Neutrophil (primary cell): ENCODE measurements around the gene SCPEP1.
"Not testable (repeated sequence)": the region's sequence is repeated elsewhere in the genome, so short reads cannot be mapped to it uniquely, and the experiment has no call there.

Source experiments
- H3K27ac ChIP-seq: fragments of 200-600 bp; sonication (generic); 2 replicates; pipeline ENCODE4 v1.5.1; 2016; ENCODE audit warnings: mild to moderate bottlenecking, moderate library complexity
- H3K27me3 ChIP-seq: fragments of 200-600 bp; sonication (generic); 2 replicates; pipeline ENCODE4 v1.6.0; 2016; ENCODE audit warnings: mild to moderate bottlenecking
- H3K36me3 ChIP-seq: fragments of 200-600 bp; sonication (generic); 2 replicates; pipeline ENCODE4 v1.5.1; 2017
- H3K4me1 ChIP-seq, 2 experiments: fragments of 200-600 bp in 1 of 2; sonication (generic) in 1 of 2; 1 replicate in 1 of 2; 2 replicates in 1 of 2; pipeline versions ENCODE4 v1.5.1 to v1.6.1; 2013 to 2016; ENCODE audit warnings: low read depth in 1 of 2, low read length in 1 of 2, mild to moderate bottlenecking in 1 of 2, moderate library complexity in 1 of 2; ENCODE audit not compliant: control insufficient read depth in 1 of 2, insufficient read depth in 1 of 2
- H3K4me3 ChIP-seq, 2 experiments: fragments of 200-600 bp in 1 of 2; sonication (generic) in 1 of 2; 1 replicate in 1 of 2; 2 replicates in 1 of 2; pipeline ENCODE4 v1.5.1; 2013 to 2016; ENCODE audit warnings: low read depth in 1 of 2, low read length in 1 of 2, mild to moderate bottlenecking in 1 of 2, moderate library complexity in 1 of 2
- H3K9me3 ChIP-seq: fragments of 200-600 bp; sonication (generic); 2 replicates; pipeline ENCODE4 v1.5.1; 2016
- TF ChIP-seq, protein P1 (sequence below): fragments of 200-600 bp; sonication (generic); IDR thresholded peaks from 2 replicates; pipeline ENCODE4 v1.5.1; 2016; ENCODE audit warnings: antibody characterized with exemption

The SCPEP1 gene

DNA sequence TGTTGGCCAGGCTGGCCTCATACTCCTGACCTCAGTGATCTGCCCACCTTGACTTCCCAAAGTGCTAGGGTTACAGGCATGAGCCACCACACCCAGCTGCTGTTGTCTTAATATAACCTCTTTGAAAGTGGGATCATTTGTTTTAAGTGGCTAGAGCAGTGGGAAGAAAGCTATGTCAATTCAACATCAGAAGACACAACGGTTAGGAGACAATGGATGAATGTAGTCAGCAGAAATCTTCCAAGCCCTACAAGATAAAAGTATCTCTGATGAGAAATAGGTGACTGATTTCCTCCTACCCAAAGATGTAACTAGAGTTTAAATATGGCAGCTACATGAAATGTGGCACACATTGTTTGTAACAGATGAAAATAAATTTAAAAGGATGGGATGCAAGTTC, 44.1 kb upstream of the SCPEP1 start:
- TF ChIP-seq, protein P1, sequence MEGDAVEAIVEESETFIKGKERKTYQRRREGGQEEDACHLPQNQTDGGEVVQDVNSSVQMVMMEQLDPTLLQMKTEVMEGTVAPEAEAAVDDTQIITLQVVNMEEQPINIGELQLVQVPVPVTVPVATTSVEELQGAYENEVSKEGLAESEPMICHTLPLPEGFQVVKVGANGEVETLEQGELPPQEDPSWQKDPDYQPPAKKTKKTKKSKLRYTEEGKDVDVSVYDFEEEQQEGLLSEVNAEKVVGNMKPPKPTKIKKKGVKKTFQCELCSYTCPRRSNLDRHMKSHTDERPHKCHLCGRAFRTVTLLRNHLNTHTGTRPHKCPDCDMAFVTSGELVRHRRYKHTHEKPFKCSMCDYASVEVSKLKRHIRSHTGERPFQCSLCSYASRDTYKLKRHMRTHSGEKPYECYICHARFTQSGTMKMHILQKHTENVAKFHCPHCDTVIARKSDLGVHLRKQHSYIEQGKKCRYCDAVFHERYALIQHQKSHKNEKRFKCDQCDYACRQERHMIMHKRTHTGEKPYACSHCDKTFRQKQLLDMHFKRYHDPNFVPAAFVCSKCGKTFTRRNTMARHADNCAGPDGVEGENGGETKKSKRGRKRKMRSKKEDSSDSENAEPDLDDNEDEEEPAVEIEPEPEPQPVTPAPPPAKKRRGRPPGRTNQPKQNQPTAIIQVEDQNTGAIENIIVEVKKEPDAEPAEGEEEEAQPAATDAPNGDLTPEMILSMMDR, result no peak
- H3K9me3 ChIP-seq, result no peaks in the 10 kb centered on the region
- H3K27ac ChIP-seq, result no peak overlapping the region
- H3K27me3 ChIP-seq, result no peaks in the 10 kb centered on the region
- H3K4me1 ChIP-seq, result no peaks in the 10 kb centered on the region
- H3K36me3 ChIP-seq, result peaks cover 26% of the 10 kb centered on the region
- no peak overlapping the region for H3K4me3 ChIP-seq

DNA sequence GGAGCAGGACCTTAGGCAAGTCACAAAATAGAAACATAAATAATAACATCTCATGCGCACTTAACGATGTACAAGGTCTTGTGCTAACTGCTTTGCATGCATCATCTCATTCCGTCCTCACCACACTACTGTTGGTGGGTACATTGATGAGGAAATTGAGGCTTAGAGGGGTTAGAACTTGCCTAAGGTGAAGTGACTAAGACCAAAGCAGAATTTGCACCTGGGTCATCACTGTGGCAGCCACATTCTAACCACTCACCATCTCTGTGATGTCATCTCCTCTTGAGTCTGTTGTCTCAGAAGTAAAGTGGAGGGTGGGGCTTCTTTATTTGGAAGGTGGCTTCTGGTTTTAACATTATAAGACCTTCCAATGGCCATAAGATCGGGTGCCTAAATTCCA, 43.7 kb upstream of the SCPEP1 start:
- Histone ChIP-seq H3K4me1 (no peaks in the 10 kb centered on the region), H3K4me3 (no peak overlapping the region), H3K36me3 (peaks cover 26% of the 10 kb centered on the region), H3K27ac (no peak overlapping the region), H3K27me3 (no peaks in the 10 kb centered on the region), H3K9me3 (no peaks in the 10 kb centered on the region)
- TF ChIP-seq, protein P1, result no peak

DNA sequence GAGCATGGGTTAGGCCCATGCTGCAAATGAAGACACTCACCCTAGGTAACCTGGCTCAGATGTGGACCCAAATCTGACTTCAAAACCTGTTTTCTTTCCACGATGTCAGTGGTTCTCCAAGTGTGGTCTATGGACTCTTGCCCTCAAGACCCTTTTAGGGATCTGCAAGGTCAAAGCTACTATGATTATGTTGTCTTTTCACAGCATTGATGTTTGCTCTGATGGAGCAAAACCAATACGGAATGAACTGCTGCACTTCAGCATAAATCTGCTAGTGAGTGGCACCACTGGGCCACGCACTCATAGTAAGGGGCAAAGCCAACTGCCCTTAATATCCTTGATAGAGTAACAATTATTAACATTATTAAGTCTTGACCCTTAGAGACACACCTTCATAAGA, 42.5 kb upstream of the SCPEP1 start:
- Histone ChIP-seq H3K9me3 (no peaks in the 10 kb centered on the region), H3K27ac (no peak overlapping the region), H3K36me3 (peaks cover 26% of the 10 kb centered on the region), H3K4me3 (no peak overlapping the region), H3K27me3 (no peaks in the 10 kb centered on the region), H3K4me1 (peaks cover 0 to 3% of the 10 kb centered on the region in 2 experiments)
- TF ChIP-seq, protein P1, result no peak

DNA sequence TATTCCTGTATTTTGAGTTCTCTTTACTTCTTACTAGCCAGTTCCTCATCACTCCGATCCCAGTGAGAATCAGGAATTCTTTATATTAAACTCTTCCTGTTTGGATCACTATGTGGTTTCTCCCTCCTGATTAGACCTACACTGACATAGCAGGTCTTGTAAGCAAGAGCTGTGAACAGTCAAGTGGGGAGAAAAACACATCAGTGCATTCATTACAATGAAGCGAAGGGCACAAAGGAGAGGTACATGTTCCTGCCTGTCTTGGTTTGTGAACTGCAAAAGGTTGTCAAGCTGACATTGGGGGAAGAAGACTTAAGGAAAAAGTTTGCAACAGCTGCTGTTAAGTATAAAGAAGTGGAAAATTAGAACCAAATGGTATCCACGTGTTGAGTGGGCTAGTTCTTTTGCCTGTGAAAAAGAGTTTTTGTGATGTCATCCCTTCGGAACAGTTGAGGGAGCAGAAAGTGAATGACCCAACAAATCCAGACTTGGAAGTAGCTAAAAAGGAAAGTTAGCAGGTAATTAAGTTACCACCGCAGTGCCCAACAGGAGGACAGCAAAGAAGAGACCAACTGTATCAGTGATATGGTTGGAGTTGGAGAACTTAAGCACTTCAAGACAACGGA, 41.1 kb upstream of the SCPEP1 start:
- H3K27me3 ChIP-seq, result no peaks in the 10 kb centered on the region
- TF ChIP-seq, protein P1, result no peak
- no peak overlapping the region for H3K4me3 ChIP-seq
- H3K4me1 ChIP-seq, result peaks cover 0 to 3% of the 10 kb centered on the region in 2 experiments
- no peak overlapping the region for H3K27ac ChIP-seq
- H3K36me3 ChIP-seq, result peaks cover 38% of the 10 kb centered on the region
- no peaks in the 10 kb centered on the region for H3K9me3 ChIP-seq

DNA sequence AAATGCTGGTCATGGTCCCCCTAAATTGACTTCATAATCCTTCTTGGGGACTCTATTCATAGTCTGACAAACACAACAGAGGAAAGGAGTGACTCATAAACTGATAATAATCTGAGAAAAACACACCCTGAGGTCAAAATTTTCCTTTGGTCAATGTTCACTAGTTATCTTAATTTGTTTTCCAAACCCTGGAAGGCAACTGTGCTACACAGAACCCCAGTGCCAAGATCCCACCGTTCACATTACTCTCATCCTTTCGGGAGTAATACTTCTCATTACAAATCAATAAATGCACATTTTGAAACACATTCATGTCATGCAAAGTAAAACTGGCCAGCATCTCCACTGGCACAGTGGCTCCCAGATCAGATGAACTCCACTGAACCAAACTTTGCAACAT, 40.2 kb upstream of the SCPEP1 start:
- TF ChIP-seq, protein P1, result no peak
- no peaks in the 10 kb centered on the region for H3K27me3 ChIP-seq
- peaks cover 0 to 3% of the 10 kb centered on the region in 2 experiments for H3K4me1 ChIP-seq
- no peak overlapping the region for H3K27ac ChIP-seq
- peaks cover 46% of the 10 kb centered on the region for H3K36me3 ChIP-seq
- no peaks in the 10 kb centered on the region for H3K9me3 ChIP-seq
- H3K4me3 ChIP-seq, result no peak overlapping the region

DNA sequence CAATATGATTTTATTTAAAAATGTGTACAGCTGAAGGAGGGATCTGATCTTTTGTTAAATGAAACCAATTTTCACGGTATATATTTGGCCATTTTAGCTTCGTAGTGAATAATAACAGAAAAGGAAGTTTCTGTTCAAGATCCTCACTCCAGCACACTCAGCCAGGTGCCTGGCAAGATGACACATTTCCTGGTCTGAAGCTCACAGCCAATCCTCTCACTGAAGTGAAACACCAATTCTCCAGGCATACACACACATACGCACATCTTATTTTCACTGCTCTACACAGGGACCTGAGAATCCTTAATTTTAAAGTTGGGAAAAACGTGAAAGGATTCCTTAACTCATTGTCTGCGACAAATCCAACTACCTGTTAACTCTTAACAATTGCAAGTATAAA, 39.7 kb upstream of the SCPEP1 start:
- peaks cover 47% of the 10 kb centered on the region for H3K36me3 ChIP-seq
- H3K27ac ChIP-seq, H3K4me3 ChIP-seq, H3K9me3 ChIP-seq, H3K4me1 ChIP-seq, H3K27me3 ChIP-seq: not testable (repeated sequence)
